Measurements from ENCODE around the gene SCT. TPM values are rescaled to one million over a fixed set of nuclear protein-coding genes. Genes with fewer than 3 reads are reported as not detected.

Gene SCT
- total RNA-seq, 1 experiment from 2014 or later, result not detected

DNA sequence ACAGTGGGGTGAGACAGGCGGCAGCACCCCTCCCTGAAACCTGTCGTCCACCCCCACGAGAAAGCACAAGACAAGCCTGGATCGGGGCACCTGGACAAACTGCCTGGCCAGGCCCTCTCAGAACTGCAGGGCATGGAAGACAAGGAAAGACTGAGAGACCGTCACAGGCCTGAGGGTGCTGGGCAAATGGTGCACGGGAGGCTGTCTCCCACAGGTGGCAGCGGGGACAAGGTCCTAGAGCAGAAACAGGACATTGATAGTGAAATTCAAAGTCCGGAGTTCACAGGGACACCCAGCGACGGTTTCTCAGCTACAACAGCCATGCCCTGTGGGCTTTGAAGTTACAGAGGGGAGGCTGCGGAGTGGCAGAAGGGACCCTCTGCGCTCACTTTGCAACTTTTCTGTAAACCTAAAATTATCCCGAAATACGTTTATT is 30.7 kb upstream of the SCT start:
- no peak for TF ChIP-seq EZH2 (IDR thresholded peaks at IDR 0.05; ENCODE audit: borderline replicate concordance, low read depth, low read length, poor library complexity, severe bottlenecking)
- TF ChIP-seq, protein P1, sequence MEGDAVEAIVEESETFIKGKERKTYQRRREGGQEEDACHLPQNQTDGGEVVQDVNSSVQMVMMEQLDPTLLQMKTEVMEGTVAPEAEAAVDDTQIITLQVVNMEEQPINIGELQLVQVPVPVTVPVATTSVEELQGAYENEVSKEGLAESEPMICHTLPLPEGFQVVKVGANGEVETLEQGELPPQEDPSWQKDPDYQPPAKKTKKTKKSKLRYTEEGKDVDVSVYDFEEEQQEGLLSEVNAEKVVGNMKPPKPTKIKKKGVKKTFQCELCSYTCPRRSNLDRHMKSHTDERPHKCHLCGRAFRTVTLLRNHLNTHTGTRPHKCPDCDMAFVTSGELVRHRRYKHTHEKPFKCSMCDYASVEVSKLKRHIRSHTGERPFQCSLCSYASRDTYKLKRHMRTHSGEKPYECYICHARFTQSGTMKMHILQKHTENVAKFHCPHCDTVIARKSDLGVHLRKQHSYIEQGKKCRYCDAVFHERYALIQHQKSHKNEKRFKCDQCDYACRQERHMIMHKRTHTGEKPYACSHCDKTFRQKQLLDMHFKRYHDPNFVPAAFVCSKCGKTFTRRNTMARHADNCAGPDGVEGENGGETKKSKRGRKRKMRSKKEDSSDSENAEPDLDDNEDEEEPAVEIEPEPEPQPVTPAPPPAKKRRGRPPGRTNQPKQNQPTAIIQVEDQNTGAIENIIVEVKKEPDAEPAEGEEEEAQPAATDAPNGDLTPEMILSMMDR (conservative IDR thresholded peaks at IDR 0.05; ENCODE audit: low read depth, low read length), result no peak
- intact Hi-C loops (cut with micrococcal nuclease; ENCODE audit: unreplicated experiment), result no loop called here
- Histone ChIP-seq H3K27me3 (replicated peaks; ENCODE audit: insufficient read depth, low read depth, low read length, poor library complexity) (no peaks in the 10 kb centered on the region), H3K27ac (ENCODE audit: low read depth, low read length, poor library complexity, severe bottlenecking) (no peak overlapping the region), H3K36me3 (ENCODE audit: insufficient read depth, low read length, poor library complexity, severe bottlenecking) (no peaks in the 10 kb centered on the region), H3K4me3 (ENCODE audit: low read depth, low read length, poor library complexity, severe bottlenecking) (no peak overlapping the region), H3K4me1 (ENCODE audit: insufficient read depth, low read length, poor library complexity, severe bottlenecking) (peaks cover 5% of the 10 kb centered on the region), H3K9me3 (ENCODE audit: low read depth, low read length, poor library complexity, severe bottlenecking) (no peaks in the 10 kb centered on the region)
- DNase-seq (ENCODE audit: low spot score), result no peak
- BruUV-seq (replicated peaks), result no TSS peak
- ChIA-PET POLR2A (ENCODE audit: low non-redundant PET) (no interaction called here), CTCF (no interaction called here)

DNA sequence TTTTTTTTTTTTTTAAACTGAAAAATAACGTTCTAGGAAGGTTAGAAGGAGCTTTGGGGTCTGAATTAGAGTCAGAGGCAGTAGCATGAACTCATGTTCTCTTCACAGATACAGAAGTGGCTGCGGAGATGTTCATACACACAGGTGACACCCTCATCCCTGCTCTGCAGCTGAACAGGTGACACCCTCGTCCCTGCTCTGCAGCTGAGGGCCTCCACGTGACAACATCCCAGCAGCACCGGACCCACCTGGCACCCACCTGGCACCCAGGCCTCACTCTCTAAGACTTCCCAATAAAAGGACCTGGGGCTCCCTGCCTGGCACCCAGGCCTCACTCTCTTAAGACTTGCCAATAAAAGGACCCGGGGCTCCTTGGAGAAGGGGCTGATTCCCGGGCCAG is 29.9 kb upstream of the SCT start:
- no peak for DNase-seq (ENCODE audit: low spot score)
- Histone ChIP-seq H3K4me1 (ENCODE audit: insufficient read depth, low read length, poor library complexity, severe bottlenecking) (peaks cover 5% of the 10 kb centered on the region), H3K4me3 (ENCODE audit: low read depth, low read length, poor library complexity, severe bottlenecking) (no peak overlapping the region), H3K27me3 (replicated peaks; ENCODE audit: insufficient read depth, low read depth, low read length, poor library complexity) (no peaks in the 10 kb centered on the region), H3K9me3 (ENCODE audit: low read depth, low read length, poor library complexity, severe bottlenecking) (no peaks in the 10 kb centered on the region), H3K36me3 (ENCODE audit: insufficient read depth, low read length, poor library complexity, severe bottlenecking) (no peaks in the 10 kb centered on the region), H3K27ac (ENCODE audit: low read depth, low read length, poor library complexity, severe bottlenecking) (no peak overlapping the region)
- TF ChIP-seq, protein P1 (conservative IDR thresholded peaks at IDR 0.05; ENCODE audit: low read depth, low read length), result no peak
- no peak for TF ChIP-seq EZH2 (IDR thresholded peaks at IDR 0.05; ENCODE audit: borderline replicate concordance, low read depth, low read length, poor library complexity, severe bottlenecking)
- intact Hi-C loops (cut with micrococcal nuclease; ENCODE audit: unreplicated experiment), result no loop called here
- no TSS peak for BruUV-seq (replicated peaks)
- ChIA-PET CTCF (no interaction called here), POLR2A (ENCODE audit: low non-redundant PET) (no interaction called here)

DNA sequence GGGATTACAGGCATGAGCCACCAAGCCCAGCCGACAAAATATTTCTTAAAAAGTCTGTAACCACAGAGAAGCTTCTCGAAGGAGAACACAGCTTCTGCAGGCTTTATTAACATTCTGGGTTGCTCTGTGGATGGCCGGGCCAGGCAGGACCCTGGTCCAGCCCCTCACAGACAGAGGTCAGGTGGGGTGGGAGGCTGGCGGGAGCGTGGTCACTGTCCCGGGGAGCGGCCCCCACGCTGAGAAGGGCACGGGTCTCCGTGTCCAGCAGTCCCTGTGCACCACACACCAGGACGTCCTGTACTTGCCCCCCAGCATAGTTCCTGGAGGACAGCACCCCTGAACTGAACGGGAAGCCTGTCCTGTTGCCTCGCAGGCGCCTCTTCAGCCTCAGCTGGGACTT is 29.4 kb upstream of the SCT start:
- no peak for DNase-seq (ENCODE audit: low spot score)
- CTCF ChIA-PET, result no interaction called here
- POLR2A ChIA-PET (ENCODE audit: low non-redundant PET), result no interaction called here

More for the DNA sequence above, 29.4 kb upstream of the SCT start:
- H3K36me3 ChIP-seq (ENCODE audit: insufficient read depth, low read length, poor library complexity, severe bottlenecking), result no peaks in the 10 kb centered on the region
- H3K4me3 ChIP-seq (ENCODE audit: low read depth, low read length, poor library complexity, severe bottlenecking), result no peak overlapping the region
- TF ChIP-seq, protein P1 (conservative IDR thresholded peaks at IDR 0.05; ENCODE audit: low read depth, low read length), result no peak
- no peak for TF ChIP-seq EZH2 (IDR thresholded peaks at IDR 0.05; ENCODE audit: borderline replicate concordance, low read depth, low read length, poor library complexity, severe bottlenecking)
- H3K27me3 ChIP-seq (replicated peaks; ENCODE audit: insufficient read depth, low read depth, low read length, poor library complexity), result no peaks in the 10 kb centered on the region
- H3K4me1 ChIP-seq (ENCODE audit: insufficient read depth, low read length, poor library complexity, severe bottlenecking), result peaks cover 5% of the 10 kb centered on the region
- intact Hi-C loops (cut with micrococcal nuclease; ENCODE audit: unreplicated experiment), result no loop called here
- no TSS peak for BruUV-seq (replicated peaks)
- no peak overlapping the region for H3K27ac ChIP-seq (ENCODE audit: low read depth, low read length, poor library complexity, severe bottlenecking)
- no peaks in the 10 kb centered on the region for H3K9me3 ChIP-seq (ENCODE audit: low read depth, low read length, poor library complexity, severe bottlenecking)
